Stimulated activated CD4-positive, alpha-beta T cell treated with anti-CD3 and anti-CD28 coated beads, TNF-alpha, amount 100 ng/mL, for 4 hours (primary cell): ENCODE data around the gene GRIA4.

Experiments
- DNase-seq, 3 experiments: peaks; one replicate each; pipeline ENCODE4 v3.0.0-alpha.2; 2020; ENCODE audit warnings: low read depth in 3 of 3

GRIA4 gene

DNA sequence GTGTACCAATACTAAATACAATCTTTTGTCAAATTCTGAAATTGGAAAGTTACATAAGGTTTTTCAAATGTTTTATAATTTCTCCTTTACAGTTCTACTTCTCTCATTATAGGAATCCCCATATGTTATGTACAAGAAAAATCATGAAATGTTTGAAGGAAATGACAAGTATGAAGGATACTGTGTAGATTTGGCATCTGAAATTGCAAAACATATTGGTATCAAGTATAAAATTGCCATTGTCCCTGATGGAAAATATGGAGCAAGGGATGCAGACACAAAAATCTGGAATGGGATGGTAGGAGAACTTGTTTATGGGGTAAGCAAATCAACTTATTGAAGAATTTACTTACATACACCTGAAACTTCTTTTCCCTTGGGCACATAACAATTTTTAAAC is 308.7 kb downstream of the GRIA4 start:
- DNase-seq = no peak

GRCh38 chr11:105923252-105923651 is 313.4 kb downstream of the GRIA4 start:
- DNase-seq = no peak

GRCh38 chr11:105923807-105924206 is 313.9 kb downstream of the GRIA4 start:
- no peak for DNase-seq

GRCh38 chr11:105929084-105929955 is 319.4 kb downstream of the GRIA4 start:
- DNase-seq = no peak

DNA sequence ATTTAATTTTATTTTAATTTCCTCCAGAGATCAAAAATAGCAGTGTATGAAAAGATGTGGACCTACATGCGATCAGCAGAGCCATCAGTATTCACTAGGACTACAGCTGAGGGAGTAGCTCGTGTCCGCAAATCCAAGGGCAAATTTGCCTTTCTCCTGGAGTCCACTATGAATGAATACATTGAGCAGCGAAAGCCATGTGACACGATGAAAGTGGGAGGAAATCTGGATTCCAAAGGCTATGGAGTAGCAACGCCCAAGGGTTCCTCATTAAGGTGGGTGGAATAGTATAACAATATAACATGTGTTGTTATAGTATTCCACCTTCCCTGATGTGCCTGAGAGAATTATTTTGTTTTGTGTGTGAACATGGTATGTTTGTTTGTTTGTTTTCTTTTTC is 323.8 kb downstream of the GRIA4 start:
- no peak for DNase-seq

DNA sequence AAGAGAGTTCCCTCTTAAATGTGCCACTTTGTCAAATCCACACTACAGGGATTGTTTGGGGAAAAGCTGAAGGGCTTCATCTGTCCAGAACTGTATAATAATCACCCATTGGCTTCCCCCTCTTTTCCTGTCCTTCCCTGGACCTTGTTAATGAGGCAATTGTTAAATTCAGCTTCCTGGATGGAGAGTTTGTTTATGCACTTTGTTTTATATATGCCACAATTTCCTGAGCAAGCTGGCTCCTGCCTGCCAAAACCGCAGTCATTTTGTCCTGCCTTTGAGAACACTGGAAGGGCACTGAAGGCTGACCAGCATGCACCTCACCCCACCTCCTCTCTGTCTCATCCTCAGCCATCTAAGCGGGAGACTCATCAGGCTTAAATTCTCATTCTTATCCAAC is 325.9 kb downstream of the GRIA4 start:
- DNase-seq = no peak

DNA sequence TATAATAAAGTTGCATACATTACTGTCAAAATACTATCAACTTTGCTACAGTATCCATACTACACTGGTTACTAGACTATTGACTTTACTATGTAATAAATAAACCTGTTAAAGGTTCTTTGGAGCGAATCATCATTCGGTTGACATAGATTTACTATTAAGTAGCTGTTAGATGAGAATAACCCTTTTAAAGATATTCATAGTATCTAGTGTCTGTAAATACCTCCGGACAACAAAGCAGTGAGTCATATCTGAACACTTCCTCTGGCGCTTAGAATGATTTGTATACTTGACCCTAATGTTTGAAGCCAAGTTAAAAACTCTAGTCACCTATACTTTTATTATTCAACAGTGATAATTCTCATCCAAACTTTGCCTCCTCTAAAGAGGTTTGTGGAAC is 327.5 kb downstream of the GRIA4 start:
- no peak for DNase-seq

GRCh38 chr11:105937738-105938137 is 327.9 kb downstream of the GRIA4 start:
- DNase-seq = no peak

DNA sequence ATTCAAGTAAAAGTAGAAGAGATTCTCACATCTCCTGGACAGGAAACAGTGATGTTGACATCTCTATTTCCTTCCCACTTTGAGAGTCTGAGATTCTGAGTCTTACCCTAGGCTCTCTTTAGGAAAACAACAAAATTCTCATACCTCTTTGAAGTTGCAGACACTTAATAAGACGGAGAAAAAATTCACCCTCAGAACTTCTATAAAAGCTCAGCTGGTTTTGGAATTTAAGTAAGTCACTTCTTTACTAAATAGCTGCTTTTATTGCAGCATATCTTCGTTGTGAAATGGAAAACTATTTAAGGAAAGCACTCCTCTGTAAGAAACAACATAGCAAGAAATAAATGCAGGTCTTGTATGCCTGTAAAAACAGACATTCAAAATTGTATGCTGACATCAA is 333.0 kb downstream of the GRIA4 start:
- no peak for DNase-seq

DNA sequence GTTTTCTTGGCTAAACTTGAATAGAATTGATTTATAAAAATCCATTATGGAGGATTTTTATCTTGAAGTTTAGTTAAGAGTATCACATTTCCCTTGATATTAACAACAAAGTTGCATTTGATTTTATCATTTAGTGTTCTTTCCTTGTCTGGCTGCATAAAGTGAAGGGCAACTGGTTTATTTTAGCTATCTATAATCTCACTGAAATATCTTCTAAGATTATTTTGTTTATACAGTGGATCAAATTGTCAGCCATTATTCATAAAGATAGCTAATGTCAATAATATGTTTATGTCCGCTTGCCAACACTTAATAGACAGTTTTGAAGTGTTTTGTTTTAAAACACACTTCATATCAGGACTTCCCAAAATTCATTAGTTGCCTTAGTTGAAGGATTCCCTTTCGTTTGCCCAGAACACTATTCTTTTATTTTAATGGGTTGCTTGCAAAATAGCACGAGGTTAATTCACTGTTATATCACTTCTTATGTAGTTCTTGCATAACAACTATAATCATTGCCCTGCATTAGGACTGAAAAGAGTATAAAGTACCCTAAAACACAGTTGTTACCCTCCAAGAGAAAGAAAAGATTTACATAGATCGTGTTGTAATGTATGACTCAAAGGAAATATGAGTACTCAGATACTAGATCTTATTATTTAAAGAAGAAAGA is 339.2 kb downstream of the GRIA4 start:
- no peak for DNase-seq

- DNase-seq = no peak
Observed at GRCh38 chr11:105953886-105954285, 344.0 kb downstream of the GRIA4 start.

GRCh38 chr11:105960252-105961245 is 350.7 kb downstream of the GRIA4 start:
- no peak for DNase-seq

DNA sequence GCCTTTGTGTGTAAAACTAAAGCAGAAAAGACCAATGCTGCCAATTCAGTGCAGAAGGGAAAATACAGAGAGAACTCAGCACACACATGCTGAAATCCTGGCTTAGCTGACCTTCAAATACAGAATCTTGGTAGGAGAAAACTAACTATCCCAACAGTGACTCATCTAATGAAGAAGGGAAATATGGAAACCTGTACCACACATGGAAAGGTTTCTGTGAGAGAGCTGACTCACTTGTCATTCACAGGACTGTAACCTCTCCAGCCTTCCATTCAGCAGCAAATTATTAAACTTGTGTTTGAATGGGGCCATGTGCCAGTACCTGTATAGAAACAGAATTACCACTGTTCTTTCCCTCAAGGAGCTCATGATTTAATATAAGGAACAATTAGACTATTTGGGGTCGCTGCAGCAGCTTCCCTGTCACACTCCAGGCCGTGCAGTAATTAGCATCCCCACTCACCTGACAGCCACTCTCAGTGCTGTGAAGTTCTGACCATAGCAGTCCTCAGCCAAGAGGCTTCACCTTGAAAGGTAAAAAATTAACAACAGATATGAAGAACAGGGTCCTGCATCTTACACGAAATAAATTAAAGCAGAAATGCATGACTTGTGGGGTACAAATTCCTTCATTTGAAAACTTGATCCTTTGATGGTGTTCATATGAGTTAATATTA is 358.3 kb downstream of the GRIA4 start:
- no peak for DNase-seq

DNA sequence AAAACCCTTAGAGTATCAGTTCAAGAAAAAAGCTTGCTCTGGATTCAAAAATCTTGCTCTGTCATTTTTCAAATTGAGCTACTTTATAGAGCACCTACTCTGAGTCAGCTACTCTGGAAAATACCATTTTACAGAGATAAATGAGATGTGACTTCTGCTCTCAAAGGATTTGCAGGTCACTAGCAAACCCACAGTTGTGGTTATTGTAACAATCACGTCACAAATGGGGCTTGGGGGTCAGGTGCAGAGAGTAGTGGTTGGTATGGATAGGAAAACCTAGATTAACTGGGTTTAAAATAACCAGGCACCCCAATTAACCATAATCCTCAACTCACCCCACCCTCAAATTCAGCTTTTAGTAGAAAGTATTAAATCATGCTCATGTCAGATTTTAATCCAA is 359.9 kb downstream of the GRIA4 start:
- DNase-seq = no peak

GRCh38 chr11:105975128-105975527 is 365.3 kb downstream of the GRIA4 start:
- no peak for DNase-seq

- DNase-seq = no peak
Observed at GRCh38 chr11:105979997-105980703, 370.3 kb downstream of the GRIA4 start.

DNA sequence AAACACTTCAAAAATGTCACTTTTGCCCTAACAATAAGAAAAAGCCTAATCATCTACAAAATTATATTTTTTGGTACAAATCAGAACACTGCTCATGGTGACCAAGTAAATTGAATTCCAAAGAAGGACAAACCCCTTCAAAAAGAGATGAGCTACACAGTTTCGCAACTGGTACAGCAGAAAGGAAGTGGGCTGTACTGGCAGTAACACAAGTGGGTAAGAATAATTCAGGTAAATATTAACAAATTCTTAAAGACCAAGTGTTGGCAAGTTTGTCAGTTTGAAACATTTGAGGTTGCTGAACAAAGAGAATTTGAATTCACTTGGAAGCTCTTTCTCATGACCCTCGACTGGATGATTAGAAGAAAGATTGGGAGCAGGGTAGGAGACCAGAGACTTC is 376.7 kb downstream of the GRIA4 start:
- no peak for DNase-seq

- no peak for DNase-seq
Observed at GRCh38 chr11:105988197-105988596, 378.3 kb downstream of the GRIA4 start.

- DNase-seq = no peak
Observed at GRCh38 chr11:105989124-105989523, 379.3 kb downstream of the GRIA4 start.

- no peak for DNase-seq
Observed at GRCh38 chr11:105991888-105992287, 382.0 kb downstream of the GRIA4 start.
